GM18868 (cell line): ENCODE data around the gene THBS2.

Experiments
- ATAC-seq: cut with Tn5 transposase; IDR thresholded peaks from one replicate; pipeline ENCODE4 v1.9.1; 2021; ENCODE audit warnings: mild to moderate bottlenecking, moderate library complexity; ENCODE audit not compliant: unreplicated experiment

THBS2 gene

GRCh38 chr6:169251371-169251802 lies 2.3 kb downstream of the THBS2 start:
- no peak for ATAC-seq

DNA sequence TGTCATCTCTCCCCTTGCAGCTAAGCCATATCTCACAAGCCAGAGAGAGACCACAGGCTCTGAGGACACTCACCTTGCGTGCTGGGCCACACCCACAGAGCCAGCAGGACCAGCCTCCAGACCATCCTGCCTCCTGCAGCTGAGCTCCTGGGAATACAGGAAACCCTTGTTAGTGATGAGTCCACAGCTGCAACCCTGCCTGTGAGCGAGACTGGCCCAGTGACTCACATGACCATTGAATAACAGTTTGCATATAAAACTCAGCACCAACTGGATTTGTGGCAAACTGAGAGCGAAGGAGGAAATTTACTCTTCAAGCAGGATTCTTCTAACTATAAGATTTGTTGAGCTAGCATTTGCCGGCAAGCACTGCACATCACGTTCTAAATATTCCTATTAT lies 3.0 kb downstream of the THBS2 start:
- ATAC-seq: no peak

DNA sequence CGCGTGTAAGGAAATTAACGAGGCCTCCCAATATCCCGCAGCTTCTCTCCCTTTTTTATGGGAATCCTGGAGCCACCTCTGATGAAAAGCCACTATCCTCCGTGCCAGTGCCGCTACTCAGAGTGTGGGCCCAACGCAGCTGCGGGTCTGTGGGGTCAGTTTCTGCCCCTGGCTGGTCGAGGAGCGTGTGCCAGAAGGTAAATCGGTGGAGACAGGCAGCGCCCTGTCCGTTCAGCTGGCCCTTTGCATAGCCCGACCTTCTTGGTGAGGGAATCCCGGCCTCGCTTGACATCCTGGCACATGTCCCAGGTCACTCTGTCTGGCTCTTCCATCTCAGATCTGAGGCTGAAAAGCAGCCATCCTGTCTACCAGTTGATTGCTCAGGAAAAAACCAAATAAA lies 4.6 kb downstream of the THBS2 start:
- ATAC-seq: no peak

- no peak for ATAC-seq
Measured at GRCh38 chr6:169248521-169248971, 5.1 kb downstream of the THBS2 start.

DNA sequence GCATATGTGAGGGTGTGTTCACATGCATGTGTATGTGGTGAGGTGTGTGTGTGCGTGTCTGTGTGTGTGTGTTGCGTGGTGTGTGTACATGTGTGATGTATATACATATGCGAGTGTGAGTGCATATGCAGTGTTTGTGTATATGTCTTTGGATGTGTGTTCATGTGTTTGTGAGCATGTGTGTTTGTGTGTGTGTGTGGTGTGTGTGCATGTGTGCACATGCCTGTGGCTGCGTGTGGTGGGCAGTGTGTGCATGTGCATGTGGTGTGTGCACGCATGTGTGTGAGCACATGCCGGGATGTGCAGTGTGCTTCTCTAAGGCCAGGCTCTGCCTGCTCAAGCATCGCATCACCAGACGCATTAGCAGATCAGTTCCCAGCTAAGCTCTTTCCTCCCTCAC lies 5.7 kb downstream of the THBS2 start:
- no peak for ATAC-seq

DNA sequence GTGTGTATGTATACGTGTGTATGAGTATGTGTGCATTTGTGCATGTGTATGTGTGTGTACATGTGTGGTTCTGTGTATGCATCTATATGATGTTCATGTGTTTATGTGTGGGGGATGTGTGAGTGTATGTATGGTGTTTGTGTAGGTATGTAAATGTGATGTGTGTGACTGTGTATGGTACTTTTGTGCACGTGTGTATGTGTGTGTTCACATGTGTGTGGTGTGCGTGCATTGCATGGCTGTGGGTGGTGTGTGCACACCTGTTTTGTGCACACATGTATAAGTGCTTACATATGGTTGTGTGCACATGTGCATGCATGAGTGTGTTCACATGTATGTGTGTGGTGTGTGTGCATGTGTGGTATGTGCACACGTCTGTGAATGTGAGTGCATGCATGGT lies 6.2 kb downstream of the THBS2 start:
- no peak for ATAC-seq

DNA sequence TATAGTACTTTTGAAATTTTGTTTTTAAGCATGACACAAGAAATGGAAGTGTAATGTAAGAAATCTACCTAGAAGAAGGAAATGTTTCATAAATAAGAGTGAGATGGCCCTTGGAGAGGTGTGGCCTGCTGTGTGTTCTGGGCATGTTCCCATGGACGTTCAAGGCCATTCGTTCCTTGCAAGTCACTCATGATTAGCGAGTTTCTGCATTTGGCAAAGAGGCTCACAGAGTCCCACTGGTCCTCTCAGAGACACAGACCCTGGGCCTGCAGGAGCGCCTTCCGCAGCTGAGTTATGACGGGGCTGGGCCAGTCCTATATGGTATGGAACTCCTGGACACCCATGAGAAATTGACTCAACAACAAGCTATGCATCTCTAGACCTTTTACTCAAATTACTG lies 7.2 kb downstream of the THBS2 start:
- no peak for ATAC-seq

DNA sequence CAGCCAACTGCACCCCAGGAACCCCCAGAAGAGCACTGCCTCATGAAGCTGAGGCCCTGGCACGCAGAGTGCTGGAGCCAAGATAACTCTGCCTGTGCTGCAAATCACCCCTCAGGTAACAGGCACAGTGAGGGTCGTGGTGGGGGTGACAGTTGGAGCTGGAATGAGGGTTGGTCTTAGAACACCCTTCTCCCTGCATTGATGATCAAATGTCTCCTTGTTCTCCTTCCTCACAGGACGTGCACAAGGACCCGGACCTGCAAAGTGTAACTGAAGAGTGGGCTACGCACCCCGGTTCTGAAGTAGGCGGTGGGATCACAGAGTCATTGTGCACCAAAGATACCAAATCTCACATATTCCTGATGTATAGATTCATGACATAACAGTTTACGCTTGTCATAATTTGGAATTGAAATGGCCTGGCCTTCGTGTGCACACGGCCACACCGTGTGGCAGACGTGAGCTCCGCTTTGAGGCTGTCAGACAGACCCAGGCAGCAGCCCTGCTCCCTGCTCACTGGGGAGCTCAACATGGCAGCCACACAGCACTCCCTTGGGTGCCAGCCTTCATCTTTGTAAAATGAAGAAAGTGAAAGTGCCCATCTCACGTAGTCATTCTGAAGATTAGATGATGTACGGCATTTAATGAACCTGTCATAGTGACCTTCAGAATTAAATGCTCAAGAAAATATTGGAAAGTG lies 8.8 kb downstream of the THBS2 start:
- no peak for ATAC-seq

- ATAC-seq: no peak
Measured at GRCh38 chr6:169243661-169244060, 10.0 kb downstream of the THBS2 start.

DNA sequence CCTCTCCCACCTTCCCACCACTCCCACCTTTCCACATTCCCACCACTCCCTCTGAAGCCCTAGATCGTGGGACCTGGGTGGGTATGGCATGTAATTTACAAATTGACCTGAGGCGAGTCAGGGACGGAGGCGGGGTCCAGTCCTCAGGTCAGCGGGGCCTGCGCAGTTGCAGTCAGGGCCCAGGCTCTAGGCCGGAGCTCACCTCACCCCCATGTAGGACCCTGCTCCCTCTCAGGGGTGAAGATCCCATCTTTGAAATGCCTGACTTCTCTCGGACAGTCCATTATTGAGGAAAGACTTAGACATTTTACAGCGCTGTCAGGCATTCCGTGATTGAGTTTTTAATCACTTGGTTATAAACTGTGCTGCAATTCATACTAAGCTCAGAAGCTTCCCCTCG lies 10.5 kb downstream of the THBS2 start:
- peak; percentile 40 for ATAC-seq

DNA sequence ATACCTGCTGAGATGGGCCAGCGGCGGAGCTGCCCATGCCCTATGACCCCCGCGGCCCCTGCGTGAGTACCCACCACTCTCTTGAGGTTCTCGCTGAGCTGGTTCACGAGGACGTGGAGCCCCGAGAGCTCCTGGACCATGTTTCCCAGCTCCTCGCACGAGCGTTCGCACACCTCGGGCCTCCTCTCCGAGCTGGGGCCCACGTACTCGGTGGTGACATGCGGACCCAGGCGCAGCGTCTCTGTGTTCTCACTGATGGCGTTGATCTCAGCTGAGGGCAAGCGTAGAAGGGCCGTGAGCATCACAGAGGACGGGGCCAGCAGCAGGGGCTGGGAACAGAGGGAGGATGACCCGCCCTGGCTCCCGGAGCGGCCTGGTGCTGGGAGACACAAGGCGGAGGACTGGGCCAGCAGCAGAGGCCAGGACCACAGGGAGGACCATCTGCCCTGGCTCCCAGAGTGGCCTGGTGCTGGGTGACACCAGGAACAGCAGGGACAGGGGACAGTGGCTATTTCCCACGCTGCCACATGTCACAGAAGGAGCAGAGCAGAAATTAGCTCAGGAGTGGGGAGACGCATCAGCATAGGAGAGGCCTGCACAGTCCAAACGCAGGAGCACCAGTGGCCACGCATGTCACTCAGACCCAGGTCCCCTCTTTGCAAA lies 11.8 kb downstream of the THBS2 start:
- no peak for ATAC-seq

GRCh38 chr6:169240591-169241390 lies 12.9 kb downstream of the THBS2 start:
- ATAC-seq: no peak

DNA sequence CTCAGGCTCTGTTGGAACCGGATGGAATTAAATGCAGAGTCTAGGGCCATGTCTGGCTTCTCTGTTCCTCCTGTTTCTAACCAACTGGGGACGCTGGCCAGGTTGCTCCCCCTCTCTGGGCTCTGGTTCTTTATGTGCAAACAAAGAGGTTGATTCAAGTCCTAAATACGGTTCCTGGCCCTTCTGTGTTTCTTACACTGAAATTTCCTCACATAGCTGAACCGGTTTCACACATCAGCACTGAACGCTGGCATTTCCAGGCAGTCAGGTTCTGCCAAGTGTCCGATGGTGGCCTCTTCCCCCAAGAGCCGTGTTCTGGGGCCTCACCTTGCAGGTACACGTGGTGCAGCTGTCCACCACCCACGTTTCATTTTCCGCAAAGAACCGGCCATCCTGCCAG lies 13.5 kb downstream of the THBS2 start:
- ATAC-seq: no peak

DNA sequence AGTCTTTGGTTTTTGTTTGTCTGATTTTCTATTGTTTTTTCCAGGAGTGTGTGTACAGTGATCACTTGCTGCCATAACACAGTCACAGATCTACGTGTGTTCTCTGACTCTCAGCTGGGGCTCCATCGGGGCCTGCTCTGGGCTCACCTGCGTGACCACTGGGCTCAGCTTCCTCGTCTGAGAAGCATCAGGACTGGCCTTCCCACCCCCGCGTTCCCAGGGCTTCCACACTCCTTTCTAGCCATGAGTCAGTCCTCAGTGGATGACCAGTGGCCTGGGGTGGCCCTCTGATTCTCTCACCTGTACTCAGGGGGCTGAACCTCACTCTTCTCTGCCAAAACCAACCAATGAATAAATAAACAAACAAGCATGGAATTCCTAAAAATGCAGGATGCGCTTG lies 14.5 kb downstream of the THBS2 start:
- ATAC-seq: no peak

- ATAC-seq: no peak
Measured at GRCh38 chr6:169238766-169239165, 14.9 kb downstream of the THBS2 start.

GRCh38 chr6:169237496-169238134 lies 16.0 kb downstream of the THBS2 start:
- no peak for ATAC-seq

DNA sequence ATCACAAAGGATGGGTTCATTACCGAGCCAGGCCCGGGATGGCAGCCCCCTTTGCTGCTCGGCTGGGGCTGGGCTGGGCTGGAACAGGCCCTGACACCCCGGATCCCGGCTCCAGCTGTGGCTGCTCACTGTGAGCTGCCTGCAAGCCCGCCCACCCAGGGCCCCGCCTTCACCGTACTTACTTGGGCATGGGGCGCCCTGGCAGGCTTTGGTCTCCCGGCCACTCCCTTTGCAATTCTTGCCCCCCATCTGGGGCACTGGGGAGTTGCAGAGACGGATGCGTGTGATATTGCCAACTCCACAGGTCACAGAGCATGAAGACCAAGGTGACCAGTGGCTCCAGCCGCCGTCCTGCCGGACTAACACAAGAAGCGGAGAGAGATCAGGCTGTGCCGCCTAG lies 16.7 kb downstream of the THBS2 start:
- ATAC-seq: no peak

DNA sequence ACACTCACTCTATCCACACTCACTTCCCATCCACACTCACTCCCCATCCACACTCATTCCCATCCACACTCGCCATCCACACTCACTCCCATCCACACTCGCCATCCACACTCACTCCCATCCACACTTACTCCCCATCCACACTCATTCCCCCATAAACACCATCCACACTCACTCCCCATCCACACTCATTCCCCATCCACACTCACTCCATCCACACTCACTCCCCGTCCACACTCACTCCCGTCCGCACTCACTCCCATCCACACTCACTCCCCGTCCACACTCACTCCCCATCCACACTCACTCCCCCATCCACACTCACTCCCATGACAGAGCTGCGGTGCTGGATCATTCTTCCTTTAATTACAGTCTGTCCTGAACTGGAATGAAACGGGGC lies 17.1 kb downstream of the THBS2 start:
- ATAC-seq: no peak

- no peak for ATAC-seq
Measured at GRCh38 chr6:169235286-169235685, 18.4 kb downstream of the THBS2 start.

DNA sequence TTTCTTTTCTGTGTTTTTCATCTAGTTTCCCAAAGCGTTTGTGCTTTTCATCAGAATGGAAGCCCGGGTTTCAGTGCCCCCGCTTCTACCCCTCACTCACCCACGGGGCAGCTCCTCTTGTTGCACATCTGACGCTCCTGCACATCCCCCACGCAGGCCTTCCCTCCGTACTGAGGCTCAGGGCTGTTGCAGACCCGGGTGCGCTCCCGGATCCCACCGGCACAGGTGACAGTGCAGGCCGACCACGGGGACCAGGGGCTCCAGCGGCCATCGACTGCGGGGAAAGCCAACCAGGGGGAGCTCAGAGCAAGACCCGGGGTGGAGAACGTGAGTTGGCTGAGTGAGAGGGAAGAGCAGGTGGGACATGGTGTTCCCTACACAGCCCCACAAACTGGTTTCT lies 19.0 kb downstream of the THBS2 start:
- ATAC-seq: no peak

- ATAC-seq: no peak
Measured at GRCh38 chr6:169233832-169234231, 19.8 kb downstream of the THBS2 start.
